Heart right ventricle (tissue), 16 donors: ENCODE measurements around the gene COX4I1. TPM values are rescaled to one million over a fixed set of nuclear protein-coding genes. Genes with fewer than 3 reads are reported as not detected.

ENCODE experiments used
- ATAC-seq, 8 donors: fragments of 200-7000 bp; cut with Tn5 transposase; one replicate each; pipeline ENCODE4 v1.9.1; 2020; ENCODE audit warnings: mild to moderate bottlenecking in 8 of 8, moderate library complexity in 8 of 8, moderate number of reproducible peaks in 1 of 8
- DNase-seq, 2 donors: peaks; one replicate each; pipeline ENCODE4 v3.0.0-alpha.2; 2020
- H3K27ac ChIP-seq, 10 donors: fragments of 200-600 bp; sonication (generic) in 2 of 10; one replicate each; pipeline versions ENCODE4 v1.5.0 to v1.8.0; 2020 to 2022; ENCODE audit warnings: mild to moderate bottlenecking in 3 of 10
- H3K27me3 ChIP-seq, 7 donors: fragments of 200-600 bp; one replicate each; pipeline ENCODE4 v1.8.0; 2021 to 2022; ENCODE audit warnings: mild to moderate bottlenecking in 2 of 7
- H3K36me3 ChIP-seq, 9 donors: fragments of 200-600 bp; sonication (generic) in 1 of 9; one replicate each; pipeline versions ENCODE4 v1.5.0 to v1.8.0; 2020 to 2022; ENCODE audit warnings: mild to moderate bottlenecking in 2 of 9
- H3K4me1 ChIP-seq, 9 donors: fragments of 200-600 bp; sonication (generic) in 1 of 9; one replicate each; pipeline versions ENCODE4 v1.5.0 to v1.8.0; 2020 to 2022; ENCODE audit warnings: mild to moderate bottlenecking in 4 of 9
- H3K4me3 ChIP-seq, 10 donors: fragments of 200-600 bp; sonication (generic) in 2 of 10; one replicate each; pipeline versions ENCODE4 v1.5.0 to v1.8.0; 2020 to 2022; ENCODE audit warnings: mild to moderate bottlenecking in 7 of 10, moderate library complexity in 2 of 10
- H3K9me3 ChIP-seq, 11 donors: fragments of 200-600 bp in 10 of 11; sonication (generic) in 2 of 11; one replicate each; pipeline versions ENCODE4 v1.5.0 to v1.8.0; 2013 to 2022; ENCODE audit warnings: mild to moderate bottlenecking in 2 of 11, control low read depth in 1 of 11, moderate library complexity in 1 of 11
- CTCF ChIP-seq, 9 donors: fragments of 200-600 bp; sonication (generic) in 2 of 9; IDR thresholded peaks; one replicate each; pipeline versions ENCODE4 v1.5.0 to v1.8.0; 2021 to 2022; ENCODE audit warnings: antibody characterized with exemption in 9 of 9, mild to moderate bottlenecking in 5 of 9, moderate library complexity in 1 of 9
- WGBS, 2 donors: extraction: QIAGEN DNeasy Blood & Tissue Kit; methylation state at CpG; one replicate each; pipeline ENCODE4 v1.1.7; 2013; ENCODE audit warnings: inconsistent platforms in 1 of 2; 5-methylcytosine and 5-hydroxymethylcytosine counted together
- intact Hi-C, 10 donors: fragments of 100-400 bp; cut with DNase I; formaldehyde crosslinking; loops; one replicate each; pipeline versions ENCODE4 v1.11.1 to v1.14.2; 2022
- polyA plus RNA-seq, 2 donors: library from polyadenylated mRNA; stranded (reverse); fragments of 200-250 nt; gene quantifications; one replicate each; pipeline ENCODE4 v1.2.3, GENCODE V29; 2013
- total RNA-seq, 10 donors: library from RNA; stranded (reverse); fragmentation: NEBNext Ultra II Directional in 3 of 10; extraction: Animal tissue kit (Norgen Biotek cat#: 25700) in 3 of 10; gene quantifications; one replicate each; pipeline versions ENCODE4 v1.2.1 to v1.2.4, GENCODE V29; 2021 to 2023
- donor health status: Arrhythmogenic right ventricular cardiomyopathy.
- donor health status: ischemic (EF 13 %, LVEDD 7.1; RV severe dilation, severe dysfunction).
- donor health status: healthy with polysubstance abuse.
- donor health status: DM: no; HTN: yes; CAD: no.
- donor health status: DM: no; HTN: no; CAD: no.
- donor health status: ischemic (EF 25% LVEDD 6.9; RV normal size, moderate dysfunction).
- donor health status: ischemic (EF 25% LVEDD 5.7; RV mildly dilated, moderate dysfunction).
- donor health status: healthy.
- donor health status: DM: yes; HTN: yes; CAD: no.
- donor health status: Ischemic cardiomyopathy.
- donor health status: ischemic (EF 35%, LVEDD 5.7; RV mildly dilated, moderate dysfunction).
- donor health status: nonischemic (EF 11% LVEDD 7.7; RV severe dilation, severe dysfunction).
- donor health status: DM: yes; HTN: yes; CAD: no.
- donor health status: PGD.
- donor health status: ischemic (EF 29% LVEDD 5.4; RV normal size, mild dysfunction).
- donor health status: nonischemic (EF 23%, LVEDD 6.1; RV moderate dilation, normal function).

Gene COX4I1
- total and polyA plus RNA-seq, 12 donors: 1,221 to 4,942 (median 1,955) TPM

- intact Hi-C loops: no loop called here
- no peak overlapping the region for H3K27ac ChIP-seq
- DNase-seq: no peak
Measured at GRCh38 chr16:85844169-85844481, 44.6 kb downstream of the COX4I1 start.

GRCh38 chr16:85844786-85845185 lies 45.3 kb downstream of the COX4I1 start:
- no peak for TF ChIP-seq CTCF (IDR thresholded peaks at IDR 0.05)
- Histone ChIP-seq H3K4me1 (peaks cover 0 to 8% (median 0%) of the 10 kb centered on the region in 9 donors), H3K4me3 (no peak overlapping the region), H3K27me3 (peaks cover 0 to 64% (median 42%) of the 10 kb centered on the region in 7 donors), H3K9me3 (peaks cover 0 to 4% (median 0%) of the 10 kb centered on the region in 11 donors), H3K27ac (no peak overlapping the region), H3K36me3 (no peaks in the 10 kb centered on the region)
- DNase-seq (no peak), ATAC-seq (no peak)
- intact Hi-C loops: no loop called here
- 22 to 28% methylated on average over 15 of the region's 15 CpGs for WGBS, 2 donors

More at GRCh38 chr16:85844169-85844481, 44.6 kb downstream of the COX4I1 start:
- ATAC-seq: no peak
- H3K36me3 ChIP-seq: no peaks in the 10 kb centered on the region
- H3K27me3 ChIP-seq: peaks cover 0 to 63% (median 41%) of the 10 kb centered on the region in 7 donors
- peaks cover 0 to 11% (median 0%) of the 10 kb centered on the region in 9 donors for H3K4me1 ChIP-seq
- no peak overlapping the region for H3K4me3 ChIP-seq
- TF ChIP-seq CTCF (IDR thresholded peaks at IDR 0.05): no peak
- H3K9me3 ChIP-seq: peaks cover 0 to 4% (median 0%) of the 10 kb centered on the region in 11 donors

- Histone ChIP-seq H3K4me1 (peaks cover 0 to 8% (median 0%) of the 10 kb centered on the region in 9 donors), H3K4me3 (no peak overlapping the region), H3K36me3 (no peaks in the 10 kb centered on the region), H3K27me3 (peaks cover 0 to 65% (median 42%) of the 10 kb centered on the region in 7 donors), H3K27ac (no peak overlapping the region), H3K9me3 (peaks cover 0 to 4% (median 0%) of the 10 kb centered on the region in 11 donors)
- TF ChIP-seq CTCF (IDR thresholded peaks at IDR 0.05): no peak
- ATAC-seq: no peak
- 72 to 81% methylated on average over 20 of the region's 20 CpGs for WGBS, 2 donors
- intact Hi-C loops: no loop called here
- DNase-seq: no peak
Measured at GRCh38 chr16:85845266-85845665, 45.8 kb downstream of the COX4I1 start.

- H3K27ac ChIP-seq: no peak overlapping the region
- 89% methylated on average over 9 of the region's 9 CpGs for WGBS, 2 donors
- DNase-seq (no peak), ATAC-seq (no peak)
- no peak for TF ChIP-seq CTCF (IDR thresholded peaks at IDR 0.05)
- H3K4me3 ChIP-seq: no peak overlapping the region
- intact Hi-C loops: no loop called here
- peaks cover 0 to 4% (median 0%) of the 10 kb centered on the region in 11 donors for H3K9me3 ChIP-seq
- H3K4me1 ChIP-seq: peaks cover 0 to 17% (median 0%) of the 10 kb centered on the region in 9 donors
- H3K27me3 ChIP-seq: peaks cover 0 to 69% (median 40%) of the 10 kb centered on the region in 7 donors
- no peaks in the 10 kb centered on the region for H3K36me3 ChIP-seq
Measured at GRCh38 chr16:85846461-85846860, 47.0 kb downstream of the COX4I1 start.
